HEK293 (cell line): ENCODE data around the gene CLEC2A.

Experiments
- REPIN1 ChIP-seq: fragments of 450-650 bp; formaldehyde crosslinking; IDR thresholded peaks from 2 replicates; pipeline ENCODE4 v1.5.1; 2017; ENCODE audit warnings: missing biosample characterization, missing genetic modification characterization, low read depth
- ZNF24 ChIP-seq: fragments of 450-650 bp; formaldehyde crosslinking; IDR thresholded peaks from 2 replicates; pipeline ENCODE4 v1.5.1; 2016; ENCODE audit warnings: missing biosample characterization, missing genetic modification characterization
- ZNF664 ChIP-seq: fragments of 450-650 bp; formaldehyde crosslinking; IDR thresholded peaks from 2 replicates; pipeline ENCODE4 v1.5.1; 2016; ENCODE audit warnings: missing biosample characterization, missing genetic modification characterization
- TF ChIP-seq, protein P1 (sequence below): fragments of 450-650 bp; formaldehyde crosslinking; IDR thresholded peaks from 2 replicates; pipeline ENCODE4 v1.5.1; 2016; ENCODE audit warnings: missing biosample characterization, missing genetic modification characterization

DNA sequence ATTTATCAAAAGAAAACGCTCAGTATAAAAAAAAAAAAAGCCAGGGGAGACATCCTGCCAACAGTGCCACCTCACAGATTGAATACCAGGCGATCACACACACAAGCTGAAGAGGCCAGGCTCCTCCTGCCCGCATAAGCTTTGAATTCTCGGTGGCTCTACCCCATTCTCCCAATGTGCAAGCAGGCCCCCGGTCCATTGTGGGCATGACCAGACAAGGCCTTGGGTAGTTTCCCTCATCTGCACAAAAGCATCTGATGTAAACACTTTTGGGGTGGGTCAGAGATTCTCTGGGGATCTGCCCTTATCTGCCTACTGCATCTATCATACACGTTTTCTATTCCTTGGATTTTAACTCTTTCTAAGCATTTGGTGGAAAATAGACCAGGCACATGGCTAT lies 34.6 kb downstream of the CLEC2A start:
- TF ChIP-seq ZNF664 (tag by site-specific recombination) (no peak), REPIN1 (tag by site-specific recombination) (no peak), ZNF24 (no peak)
- TF ChIP-seq, protein P1, sequence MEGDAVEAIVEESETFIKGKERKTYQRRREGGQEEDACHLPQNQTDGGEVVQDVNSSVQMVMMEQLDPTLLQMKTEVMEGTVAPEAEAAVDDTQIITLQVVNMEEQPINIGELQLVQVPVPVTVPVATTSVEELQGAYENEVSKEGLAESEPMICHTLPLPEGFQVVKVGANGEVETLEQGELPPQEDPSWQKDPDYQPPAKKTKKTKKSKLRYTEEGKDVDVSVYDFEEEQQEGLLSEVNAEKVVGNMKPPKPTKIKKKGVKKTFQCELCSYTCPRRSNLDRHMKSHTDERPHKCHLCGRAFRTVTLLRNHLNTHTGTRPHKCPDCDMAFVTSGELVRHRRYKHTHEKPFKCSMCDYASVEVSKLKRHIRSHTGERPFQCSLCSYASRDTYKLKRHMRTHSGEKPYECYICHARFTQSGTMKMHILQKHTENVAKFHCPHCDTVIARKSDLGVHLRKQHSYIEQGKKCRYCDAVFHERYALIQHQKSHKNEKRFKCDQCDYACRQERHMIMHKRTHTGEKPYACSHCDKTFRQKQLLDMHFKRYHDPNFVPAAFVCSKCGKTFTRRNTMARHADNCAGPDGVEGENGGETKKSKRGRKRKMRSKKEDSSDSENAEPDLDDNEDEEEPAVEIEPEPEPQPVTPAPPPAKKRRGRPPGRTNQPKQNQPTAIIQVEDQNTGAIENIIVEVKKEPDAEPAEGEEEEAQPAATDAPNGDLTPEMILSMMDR (tag by site-specific recombination), result no peak
